Fibroblast of pulmonary artery (primary cell): ENCODE results near the gene LIMK2.

ENCODE experiments used
- DNase-seq: peaks from one replicate; pipeline ENCODE4 v3.0.0-alpha.2; 2010; ENCODE audit warnings: low read depth
- H3K4me3 ChIP-seq: replicated peaks from 2 replicates; pipeline ENCODE4 v1.5.1; 2011; ENCODE audit warnings: low read depth, mild to moderate bottlenecking, control low read depth, low read length, moderate library complexity
- CTCF ChIP-seq: IDR thresholded peaks from 2 replicates; pipeline ENCODE4 v1.5.1; 2011; ENCODE audit warnings: mild to moderate bottlenecking, control low read depth, low read length, inconsistent platforms; ENCODE audit errors: missing control alignments

The LIMK2 gene

GRCh38 chr22:31290494-31291471 lies 78.7 kb downstream of the LIMK2 start:
- no peak for TF ChIP-seq CTCF
- DNase-seq, result peak; percentile 90
- peak overlapping the region; percentile 85 for H3K4me3 ChIP-seq

- DNase-seq, result peak; percentile 43
- peak overlapping the region; percentile 85 for H3K4me3 ChIP-seq
- TF ChIP-seq CTCF, result no peak
Observed at GRCh38 chr22:31291481-31292235, 79.6 kb downstream of the LIMK2 start.

- TF ChIP-seq CTCF, result peak; percentile 36
- DNase-seq, result peak; percentile 92
Observed at GRCh38 chr22:31292236-31292989, 80.3 kb downstream of the LIMK2 start, which contains the start of gene PIK3IP1. PIK3IP1 (minus strand) TSS chr22:31292488; CDS start chr22:31292344, 144 bp downstream.

GRCh38 chr22:31295360-31295759 lies 83.3 kb downstream of the LIMK2 start:
- DNase-seq, result no peak
- H3K4me3 ChIP-seq, result no peak overlapping the region
- TF ChIP-seq CTCF, result no peak

More at GRCh38 chr22:31292236-31292989, 80.3 kb downstream of the LIMK2 start, which contains the start of gene PIK3IP1:
- peak within 1 kb of the TSS; percentile 85 for H3K4me3 ChIP-seq

GRCh38 chr22:31295831-31296657 lies 83.9 kb downstream of the LIMK2 start:
- H3K4me3 ChIP-seq, result no peak overlapping the region
- no peak for TF ChIP-seq CTCF
- peak; percentile 73 for DNase-seq

- no peak for DNase-seq
- H3K4me3 ChIP-seq, result no peak overlapping the region
- no peak for TF ChIP-seq CTCF
Observed at GRCh38 chr22:31300896-31301295, 88.8 kb downstream of the LIMK2 start.
